ENCODE results near the gene MZT2A.
A peak's percentile ranks its signal among the peaks of the same experiment; 100 is the strongest.
"Not testable (repeated sequence)": the region's sequence is repeated elsewhere in the genome, so short reads cannot be mapped to it uniquely, and the experiment has no call there.

The MZT2A gene

DNA sequence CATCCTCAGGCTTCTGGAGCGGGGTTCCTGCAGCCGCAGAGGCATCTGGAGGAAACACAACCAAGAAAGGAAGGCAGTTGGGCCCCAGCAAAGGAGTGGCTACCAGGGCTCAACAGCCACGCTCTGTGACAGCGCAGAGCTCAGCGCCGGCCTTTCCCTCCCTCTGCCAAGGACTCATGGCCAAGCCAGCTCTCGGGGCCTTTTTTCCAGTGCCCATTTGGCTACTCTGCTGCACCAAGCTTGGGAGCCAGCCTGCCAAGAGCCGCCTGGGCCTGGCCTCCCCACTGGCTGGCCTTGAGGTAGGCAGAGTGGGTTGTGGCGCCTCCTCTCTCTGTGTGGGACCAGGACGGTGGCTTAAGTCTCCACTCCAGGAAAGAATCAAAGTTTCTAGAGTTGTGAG lies 28.3 kb upstream of the MZT2A start:
- DNase-seq (ENCODE audit: low spot score): peak; percentile 15

DNA sequence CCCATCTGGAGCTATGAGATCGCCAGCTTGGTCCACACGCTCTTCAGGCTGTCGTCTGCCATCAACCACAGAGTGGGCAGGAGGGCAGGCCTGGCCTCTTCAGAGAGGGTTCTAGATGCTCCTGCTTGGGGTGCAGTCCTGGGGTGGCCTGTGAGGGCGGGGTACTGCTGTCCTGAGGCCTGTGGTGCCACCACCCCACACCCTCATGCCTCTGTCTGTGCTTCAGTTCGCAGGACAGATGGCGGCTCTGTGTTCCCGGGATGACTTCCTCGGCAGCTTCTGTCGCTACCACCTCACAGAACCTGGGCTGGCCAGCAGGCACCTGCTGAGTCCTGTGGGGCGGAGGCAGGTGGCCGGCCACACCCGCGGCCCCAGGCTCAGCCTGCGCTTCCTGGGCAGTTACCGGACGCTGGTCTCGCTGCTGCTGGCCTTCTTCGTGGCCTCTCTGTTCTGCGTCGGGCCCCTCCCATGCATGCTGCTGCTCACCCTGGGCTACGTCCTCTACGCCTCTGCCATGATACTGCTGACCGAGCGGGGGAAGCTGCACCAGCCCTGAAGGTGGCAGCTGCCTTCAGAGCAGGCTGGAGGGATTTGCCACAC lies 27.8 kb upstream of the MZT2A start:
- DNase-seq (ENCODE audit: low spot score): not testable (repeated sequence)

- no peak for DNase-seq (ENCODE audit: low spot score)
These were observed 27.3 kb upstream of the MZT2A start for GRCh38 chr2:131519466-131519865.

- DNase-seq (ENCODE audit: low spot score): not testable (repeated sequence)
These were observed 26.3 kb upstream of the MZT2A start for GRCh38 chr2:131518531-131518930.

DNA sequence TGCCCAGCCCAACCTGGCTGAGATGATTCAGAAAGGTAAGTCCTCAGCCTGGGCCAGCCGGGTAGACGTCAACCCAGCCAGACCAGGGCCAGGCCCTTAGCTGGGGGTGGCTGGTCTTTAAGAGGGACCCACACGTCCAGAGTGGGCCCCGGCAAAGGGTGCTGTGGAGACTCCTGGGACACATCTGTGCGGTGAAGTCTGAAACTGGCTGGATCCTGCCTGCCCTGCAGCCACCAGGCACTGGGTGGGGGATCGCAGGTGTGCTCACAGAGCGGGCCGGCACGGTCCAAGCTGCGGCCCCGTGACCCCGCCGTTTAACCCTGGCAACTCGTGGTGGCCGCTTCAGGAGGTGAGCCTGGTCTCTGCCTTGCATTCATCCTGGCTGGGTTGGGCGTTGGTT lies 25.7 kb upstream of the MZT2A start:
- DNase-seq (ENCODE audit: low spot score): not testable (repeated sequence)

GRCh38 chr2:131517106-131517831 lies 25.1 kb upstream of the MZT2A start:
- no peak for DNase-seq (ENCODE audit: low spot score)

DNA sequence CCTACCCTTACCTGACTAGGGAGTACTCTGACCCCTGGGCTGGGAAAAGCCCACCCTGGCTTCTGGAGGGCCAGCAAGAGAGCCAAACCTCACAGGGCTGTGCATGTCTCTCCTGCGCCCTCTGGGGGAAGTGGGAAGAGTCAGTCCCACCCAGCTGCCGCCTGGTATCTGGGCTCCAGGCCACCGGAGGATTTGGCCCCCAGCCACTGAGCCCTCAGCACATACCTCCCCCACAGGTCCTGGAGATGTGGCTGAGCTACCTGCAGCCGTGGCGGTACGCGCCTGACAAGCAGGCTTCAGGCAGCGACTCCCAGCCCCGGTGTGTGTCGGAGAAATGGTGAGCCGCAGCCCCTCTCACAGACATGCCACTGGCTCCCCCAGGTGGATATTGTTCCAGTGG lies 24.4 kb upstream of the MZT2A start:
- not testable (repeated sequence) for DNase-seq (ENCODE audit: low spot score)

GRCh38 chr2:131516011-131516410 lies 23.8 kb upstream of the MZT2A start:
- DNase-seq (ENCODE audit: low spot score): no peak

GRCh38 chr2:131515235-131515634 lies 23.0 kb upstream of the MZT2A start:
- DNase-seq (ENCODE audit: low spot score): not testable (repeated sequence)

- not testable (repeated sequence) for DNase-seq (ENCODE audit: low spot score)
These were observed 22.4 kb upstream of the MZT2A start for GRCh38 chr2:131514408-131515166.

DNA sequence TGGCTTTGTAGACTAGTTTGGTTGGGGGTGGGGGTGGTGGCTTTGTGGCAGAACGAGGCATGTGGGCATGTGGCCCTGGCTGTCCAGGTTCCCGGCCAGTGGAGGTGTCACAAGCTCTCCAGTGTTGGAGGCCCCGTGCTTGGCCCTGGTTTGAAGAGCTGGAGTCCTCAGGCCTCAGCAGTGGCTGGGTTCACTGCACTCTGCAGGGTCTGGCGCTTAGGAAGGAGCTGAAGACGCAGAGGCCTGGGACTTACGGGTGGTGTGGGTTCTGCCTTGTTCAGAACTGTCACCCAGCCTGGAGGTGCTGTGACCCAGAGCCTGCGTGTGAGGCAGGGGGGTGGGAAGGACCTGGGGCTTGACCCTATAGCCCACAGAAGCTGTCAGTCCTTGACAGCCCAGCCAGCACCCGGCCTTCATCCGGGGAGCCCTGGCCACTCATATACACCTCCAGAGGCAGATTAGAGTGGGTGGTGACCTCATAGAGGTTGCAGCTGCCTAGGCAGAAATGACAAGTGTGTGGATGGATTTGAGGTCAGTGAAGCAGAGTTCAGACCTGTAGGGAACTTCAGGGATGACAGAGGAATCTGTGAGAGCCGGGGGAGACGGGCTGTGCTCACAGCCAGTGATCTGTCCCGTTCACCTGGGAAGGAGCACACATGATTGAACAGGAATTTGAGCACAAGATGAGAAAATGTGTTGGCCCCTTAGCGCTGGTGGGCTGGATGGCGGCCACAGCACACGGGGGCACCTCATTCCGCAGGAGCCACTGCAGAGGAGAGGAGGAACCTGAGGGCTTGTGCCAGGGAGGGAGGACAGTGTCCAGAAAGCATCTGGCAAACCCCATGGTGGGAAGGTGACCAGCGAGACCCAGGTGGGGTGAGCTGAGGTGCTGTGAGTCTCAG lies 20.0 kb upstream of the MZT2A start:
- not testable (repeated sequence) for DNase-seq (ENCODE audit: low spot score)

DNA sequence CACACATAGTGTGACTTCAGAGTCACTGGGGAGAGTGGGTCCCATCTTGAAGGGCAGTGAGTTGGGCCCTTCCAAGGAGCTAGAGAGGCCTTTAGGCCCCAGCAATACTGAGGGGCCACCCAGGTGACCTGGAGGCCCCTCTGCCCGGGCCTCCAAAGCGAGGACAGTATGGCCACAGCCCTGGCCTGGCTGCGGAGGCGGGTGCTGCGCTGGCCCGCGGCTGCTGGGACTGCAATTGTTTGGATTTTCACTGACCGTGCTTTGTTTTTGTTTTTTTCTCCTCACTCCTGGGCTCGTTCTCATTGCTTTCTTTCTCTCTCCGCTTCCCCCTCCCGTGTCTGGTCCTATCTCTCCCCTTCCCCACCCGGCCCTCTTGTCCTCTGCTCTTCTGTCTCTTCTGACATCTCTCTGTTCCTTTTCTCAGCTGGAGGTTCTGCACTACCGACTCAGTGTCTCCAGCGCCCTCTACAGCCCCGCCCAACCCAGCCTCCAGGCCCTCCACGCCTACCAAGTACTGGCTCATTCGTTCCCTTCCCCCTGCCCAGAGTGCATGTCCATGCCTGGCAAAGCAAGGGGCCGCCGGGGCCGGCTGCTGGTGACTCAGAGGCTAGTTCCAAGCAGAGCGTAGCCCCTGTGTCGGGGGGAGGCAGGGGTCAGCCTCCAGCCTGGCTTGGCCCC lies 19.2 kb upstream of the MZT2A start:
- DNase-seq (ENCODE audit: low spot score): not testable (repeated sequence)

DNA sequence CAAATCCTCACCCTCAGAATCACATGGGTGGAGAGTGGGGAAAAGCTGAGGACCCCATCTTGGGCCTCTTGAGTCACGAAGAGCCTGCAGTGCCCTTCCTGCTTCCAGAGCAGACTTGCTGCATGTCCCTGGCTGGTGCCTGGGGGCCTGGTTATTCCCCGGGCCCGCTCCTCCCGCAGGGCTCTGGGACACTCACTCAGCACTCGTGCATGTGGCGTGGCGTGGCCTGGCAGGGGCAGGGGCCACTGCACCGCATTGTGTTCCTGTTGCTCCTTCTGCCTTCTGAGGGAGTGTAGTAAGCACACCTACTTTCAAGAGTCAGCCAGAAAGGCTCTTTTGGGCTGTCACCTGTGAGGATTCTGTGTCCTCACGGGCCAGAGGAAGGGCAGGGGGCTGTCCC lies 17.4 kb upstream of the MZT2A start:
- no peak for DNase-seq (ENCODE audit: low spot score)

DNA sequence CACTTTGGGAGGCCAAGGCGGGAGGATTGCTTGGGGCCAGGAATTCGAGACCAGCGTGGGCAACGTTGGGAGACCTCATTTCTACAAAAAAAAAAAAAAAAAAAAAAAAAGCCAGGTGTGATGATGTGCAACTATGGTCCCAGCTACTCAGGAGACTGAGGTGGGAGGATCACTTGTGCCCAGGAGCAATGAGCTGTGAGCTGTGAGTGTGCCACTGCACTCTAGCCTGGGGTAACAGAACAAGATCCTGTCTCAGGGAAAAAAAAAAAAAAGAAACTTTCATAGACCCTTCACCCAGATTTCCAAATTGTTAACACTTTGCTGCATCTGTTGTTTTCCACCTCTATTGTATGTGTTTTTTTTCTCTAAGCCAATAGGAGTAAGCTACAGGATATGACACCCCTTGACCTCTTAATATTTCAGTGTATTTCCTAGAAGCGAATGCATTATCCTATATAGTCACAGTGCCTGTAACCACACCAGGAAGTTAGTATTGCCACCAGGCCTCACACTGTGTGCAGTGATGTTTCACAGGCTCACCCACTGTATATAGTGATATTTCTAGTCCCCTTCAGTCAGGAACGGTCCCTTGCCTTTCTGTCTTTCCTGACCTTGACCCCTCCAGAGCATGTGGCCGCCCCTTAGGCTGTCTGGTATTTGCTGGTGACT lies 12.0 kb upstream of the MZT2A start:
- not testable (repeated sequence) for DNase-seq (ENCODE audit: low spot score)

DNA sequence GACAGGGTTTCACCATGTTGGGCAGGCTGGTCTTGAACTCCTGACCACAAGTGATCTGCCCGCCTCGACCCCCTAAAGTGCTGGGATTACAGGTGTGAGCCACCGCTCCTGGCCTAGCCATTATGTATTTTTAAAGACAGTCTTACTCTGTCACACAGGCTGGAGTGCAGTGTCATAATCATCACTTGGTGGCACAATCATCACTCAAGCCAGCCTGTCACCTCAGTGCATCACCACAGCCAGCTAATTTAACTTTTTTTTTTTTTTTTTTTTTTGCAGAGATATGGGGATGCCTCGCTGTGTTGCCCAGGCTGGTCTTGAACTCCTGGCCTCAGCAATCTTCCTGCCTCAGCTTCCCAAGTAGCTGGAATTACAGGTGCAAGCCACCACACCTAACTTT lies 11.4 kb upstream of the MZT2A start:
- DNase-seq (ENCODE audit: low spot score): not testable (repeated sequence)

DNA sequence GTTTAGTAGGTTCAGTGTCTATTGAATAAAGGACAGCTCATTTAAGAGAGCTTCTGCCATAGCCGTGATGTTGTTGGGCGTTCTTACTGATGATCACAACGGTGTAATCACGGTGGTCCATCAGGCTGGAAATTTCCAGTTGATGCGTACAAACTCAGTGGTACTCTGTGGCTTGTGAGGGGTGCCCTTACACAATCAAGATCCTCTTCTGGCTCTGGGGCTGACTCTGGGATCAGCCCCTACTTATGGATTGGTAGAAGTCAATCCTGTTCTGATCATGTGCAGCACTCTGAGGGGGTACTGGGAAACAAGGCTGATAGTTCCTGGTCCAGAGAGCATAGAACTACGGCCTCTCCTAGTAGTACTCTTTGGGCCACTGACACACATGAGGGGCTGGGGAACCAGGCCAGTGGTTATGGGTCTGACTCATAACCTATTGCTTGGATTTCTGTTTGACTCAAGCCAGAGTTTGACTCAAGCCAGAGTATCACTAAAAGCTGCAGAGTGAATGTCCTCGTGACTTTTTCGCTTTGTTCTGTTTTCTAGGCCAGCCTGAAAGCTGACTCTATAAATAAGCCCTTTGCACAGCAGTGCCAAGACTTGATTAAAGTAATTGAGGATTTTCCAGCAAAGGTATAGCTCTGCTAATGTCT lies 6.2 kb upstream of the MZT2A start:
- not testable (repeated sequence) for DNase-seq (ENCODE audit: low spot score)

DNA sequence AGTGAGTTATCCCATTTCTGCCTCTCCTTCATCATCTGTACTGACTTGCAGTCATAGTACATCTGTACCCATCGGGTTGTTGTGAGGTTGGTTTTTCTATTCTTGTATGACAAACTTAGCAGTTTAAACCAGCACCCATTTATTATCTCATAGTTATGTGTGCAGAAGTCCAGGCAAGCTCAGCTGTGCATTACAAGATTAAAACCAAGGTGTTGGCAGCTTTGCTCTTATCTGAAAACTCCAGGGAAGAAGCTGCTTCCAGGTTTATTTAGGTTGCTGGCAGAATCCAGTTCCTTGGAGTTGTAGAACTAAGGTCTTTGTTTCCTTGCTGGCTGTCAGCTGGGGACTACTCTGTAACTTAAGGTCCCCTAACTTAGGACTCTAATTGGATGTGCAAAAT lies 3.3 kb upstream of the MZT2A start:
- not testable (repeated sequence) for DNase-seq (ENCODE audit: low spot score)

DNA sequence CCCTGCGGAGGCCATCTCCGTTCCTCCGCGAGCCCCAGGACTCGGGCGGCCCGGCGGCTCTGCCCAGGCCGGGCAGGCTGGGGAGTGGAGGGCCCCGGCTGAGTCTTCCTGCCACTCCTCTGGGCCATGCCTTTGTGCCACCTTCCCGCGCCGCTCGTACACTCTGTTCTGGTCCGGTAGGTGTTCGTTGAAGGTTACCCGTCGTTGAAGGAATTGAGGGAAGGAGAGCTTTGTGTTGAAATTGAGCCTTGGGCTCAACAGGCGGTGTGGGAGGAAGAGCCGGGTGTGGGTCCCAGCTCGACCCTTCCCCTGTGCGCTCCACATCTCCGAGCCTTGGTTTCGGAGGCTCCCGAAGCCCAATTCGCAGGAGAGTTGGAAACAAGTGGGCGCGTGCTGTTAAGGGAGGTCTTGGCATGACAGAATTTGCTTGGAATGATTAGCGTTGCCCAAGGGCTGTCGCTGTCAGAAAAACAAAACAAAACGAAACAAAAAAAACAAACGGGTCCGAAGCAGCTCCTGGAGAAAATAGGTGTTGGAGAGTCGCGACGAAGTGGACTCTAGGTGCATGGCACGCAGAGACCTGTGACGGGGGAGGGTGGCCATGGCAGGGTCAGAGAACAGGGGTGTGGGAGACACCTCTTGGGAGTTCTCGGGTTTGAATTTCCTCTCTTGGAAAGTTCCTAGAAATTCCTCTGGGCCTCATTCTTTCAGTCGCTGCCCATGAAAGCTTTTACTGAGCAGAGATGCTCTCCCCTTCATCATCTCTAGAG lies 1.2 kb upstream of the MZT2A start:
- DNase-seq (ENCODE audit: low spot score): no peak

GRCh38 chr2:131492418-131493198 lies 411 bp upstream of the MZT2A start:
- DNase-seq (ENCODE audit: low spot score): peak; percentile 90

Measured in globus pallidus (tissue), 1 donor.